ENCODE data around the gene POMGNT1. TPM values are rescaled to one million over a fixed set of nuclear protein-coding genes. Genes with fewer than 3 reads are reported as not detected.
A peak's percentile ranks its signal among the peaks of the same experiment; 100 is the strongest.

Gene POMGNT1
- polyA plus RNA-seq, 1 donor (not counting 4 experiments of a cell fraction or from before 2014, with no cell fraction given) = 49.6 TPM

- DNase-seq (ENCODE audit: low read depth, low spot score) (no peak), FAIRE-seq (no peak)
- TF ChIP-seq EZH2 (IDR thresholded peaks at IDR 0.05; ENCODE audit: low read length) (no peak), CTCF (optimal IDR thresholded peaks at IDR 0.05 in 1 of 3, IDR thresholded peaks at IDR 0.05 in 1 of 3, conservative IDR thresholded peaks at IDR 0.05 in 1 of 3; ENCODE audit: extremely low read depth in 1 of 3, insufficient read depth in 2 of 3, low read length in 3 of 3) (no peak)
- Histone ChIP-seq H3K4me3 (ENCODE audit: control insufficient read depth in 2 of 3, extremely low read depth in 1 of 3, insufficient read depth in 2 of 3, low read depth in 1 of 3, low read length in 3 of 3) (no peak within 1 kb of the TSS), H2AFZ (ENCODE audit: control insufficient read depth, low read length) (no peak within 1 kb of the TSS), H3K9ac (ENCODE audit: control insufficient read depth, extremely low read depth, insufficient read depth, low read length) (no peak within 1 kb of the TSS), H3K79me2 (ENCODE audit: control insufficient read depth, insufficient read depth, low read length) (no peaks in the 10 kb centered on the region), H3K9me1 (ENCODE audit: control insufficient read depth, extremely low read depth, insufficient read depth, low read length) (no peaks in the 10 kb centered on the region), H3K27me3 (ENCODE audit: control insufficient read depth, extremely low read depth, insufficient read depth, low read length) (no peaks in the 10 kb centered on the region), H3K4me1 (ENCODE audit: control insufficient read depth, extremely low read depth, insufficient read depth, low read length) (peaks cover 26% of the 10 kb centered on the region), H4K20me1 (ENCODE audit: control insufficient read depth, extremely low read depth, insufficient read depth, low read length) (no peaks in the 10 kb centered on the region), H3K27ac (ENCODE audit: control insufficient read depth, insufficient read depth, low read length) (no peak within 1 kb of the TSS), H3K4me2 (ENCODE audit: control insufficient read depth, extremely low read depth, insufficient read depth, low read depth, low read length) (peak within 1 kb of the TSS; percentile 25), H3K36me3 (ENCODE audit: control insufficient read depth in 2 of 2, extremely low read depth in 1 of 2, insufficient read depth in 2 of 2, low read length in 2 of 2) (no peaks in the 10 kb centered on the region), H3K9me3 (ENCODE audit: control insufficient read depth, low read depth, low read length) (no peaks in the 10 kb centered on the region)
- dilution Hi-C loops (cut with MboI; ENCODE audit: extremely low pct_ligation_motif_present, low sequenced_read_pairs) = loop anchor here (25.0 kb wide), 1 partner anchor 137 kb away; no protein-coding TSS in a partner anchor
Observed at GRCh38 chr1:46174448-46175231, 23.6 kb downstream of the POMGNT1 start, which contains the start of gene TSPAN1. Gene TSPAN1 (plus strand): TSS chr1:46175087. CDS start chr1:46181108, 6,021 bp downstream.

GRCh38 chr1:46173361-46173856 lies 24.8 kb downstream of the POMGNT1 start:
- TF ChIP-seq EZH2 (IDR thresholded peaks at IDR 0.05; ENCODE audit: low read length) = no peak
- no peak for TF ChIP-seq CTCF (optimal IDR thresholded peaks at IDR 0.05 in 1 of 3, IDR thresholded peaks at IDR 0.05 in 1 of 3, conservative IDR thresholded peaks at IDR 0.05 in 1 of 3; ENCODE audit: extremely low read depth in 1 of 3, insufficient read depth in 2 of 3, low read length in 3 of 3)
- Histone ChIP-seq H3K4me3 (ENCODE audit: control insufficient read depth in 2 of 3, extremely low read depth in 1 of 3, insufficient read depth in 2 of 3, low read depth in 1 of 3, low read length in 3 of 3) (no peak overlapping the region), H3K27me3 (ENCODE audit: control insufficient read depth, extremely low read depth, insufficient read depth, low read length) (peaks cover 5% of the 10 kb centered on the region), H3K4me2 (ENCODE audit: control insufficient read depth, extremely low read depth, insufficient read depth, low read depth, low read length) (no peak overlapping the region), H4K20me1 (ENCODE audit: control insufficient read depth, extremely low read depth, insufficient read depth, low read length) (no peaks in the 10 kb centered on the region), H3K9ac (ENCODE audit: control insufficient read depth, extremely low read depth, insufficient read depth, low read length) (no peak overlapping the region), H3K9me3 (ENCODE audit: control insufficient read depth, low read depth, low read length) (no peaks in the 10 kb centered on the region), H3K9me1 (ENCODE audit: control insufficient read depth, extremely low read depth, insufficient read depth, low read length) (no peaks in the 10 kb centered on the region), H3K27ac (ENCODE audit: control insufficient read depth, insufficient read depth, low read length) (no peak overlapping the region), H2AFZ (ENCODE audit: control insufficient read depth, low read length) (no peak overlapping the region), H3K36me3 (ENCODE audit: control insufficient read depth in 2 of 2, extremely low read depth in 1 of 2, insufficient read depth in 2 of 2, low read length in 2 of 2) (no peaks in the 10 kb centered on the region), H3K79me2 (ENCODE audit: control insufficient read depth, insufficient read depth, low read length) (no peaks in the 10 kb centered on the region), H3K4me1 (ENCODE audit: control insufficient read depth, extremely low read depth, insufficient read depth, low read length) (peaks cover 21% of the 10 kb centered on the region)
- dilution Hi-C loops (cut with MboI; ENCODE audit: extremely low pct_ligation_motif_present, low sequenced_read_pairs) = no loop called here
- DNase-seq (ENCODE audit: low read depth, low spot score) (no peak), FAIRE-seq (no peak)
